ENCODE data around the gene HLA-DRA. TPM values are rescaled to one million over a fixed set of nuclear protein-coding genes. Genes with fewer than 3 reads are reported as not detected.

HLA-DRA gene
- polyA plus RNA-seq, 10 donors = 16.9 to 36.5 (median 29.0) TPM

- no peak for DNase-seq
Observed at GRCh38 chr6:32472781-32473375, 33.2 kb downstream of the HLA-DRA start.

GRCh38 chr6:32473376-32474348 is 34.0 kb downstream of the HLA-DRA start:
- DNase-seq = peak in 1 of 3 donors; percentile 15

GRCh38 chr6:32475392-32476206 is 35.9 kb downstream of the HLA-DRA start:
- DNase-seq = no peak

GRCh38 chr6:32483968-32484613 is 44.4 kb downstream of the HLA-DRA start:
- no peak for DNase-seq

GRCh38 chr6:32484614-32484998 is 44.9 kb downstream of the HLA-DRA start:
- no peak for DNase-seq

- no peak for DNase-seq
Observed at GRCh38 chr6:32488083-32488482, 48.4 kb downstream of the HLA-DRA start.

- no peak for DNase-seq
Observed at GRCh38 chr6:32491700-32492099, 52.0 kb downstream of the HLA-DRA start.

GRCh38 chr6:32492351-32492750 is 52.7 kb downstream of the HLA-DRA start:
- no peak for DNase-seq

Other genes with a start within 250 kb of the HLA-DRA start
- 100 to 1,000 TPM in 7 of 10 donors, 10 to 100 TPM in 3; 86.2 to 123 (median 103) TPM for gene PBX2, start 249.7 kb upstream of the HLA-DRA start, polyA plus RNA-seq (ENCODE audit: insufficient read length in 10 of 10)
- gene GPSM3, start 247.2 kb upstream of the HLA-DRA start, polyA plus RNA-seq (ENCODE audit: insufficient read length in 10 of 10) = 10 to 100 TPM in 2 of 10 donors, 1 to 10 TPM in 8; 5.0 to 17.7 (median 7.4) TPM
- 10 to 100 TPM; 15.1 to 30.0 (median 22.0) TPM for gene NOTCH4, start 215.8 kb upstream of the HLA-DRA start, polyA plus RNA-seq (ENCODE audit: insufficient read length in 10 of 10)
- under 1 TPM in 1 of 10 donors, not detected in 9; 0.45 TPM for gene TSBP1, start 68.0 kb upstream of the HLA-DRA start, polyA plus RNA-seq (ENCODE audit: insufficient read length in 10 of 10)
- gene BTNL2, start 32.7 kb upstream of the HLA-DRA start, polyA plus RNA-seq (ENCODE audit: insufficient read length in 10 of 10) = 1 to 10 TPM in 1 of 10 donors, under 1 TPM in 8, not detected in 1; 0.16 to 1.2 (median 0.39) TPM
- gene HLA-DRB5, start 90.4 kb downstream of the HLA-DRA start, polyA plus RNA-seq (ENCODE audit: insufficient read length in 10 of 10) = 10 to 100 TPM in 3 of 10 donors, 1 to 10 TPM in 7; 1.1 to 19.3 (median 2.9) TPM
- 10 to 100 TPM in 6 of 10 donors, 1 to 10 TPM in 4; 3.9 to 22.6 (median 11.4) TPM for gene HLA-DRB1, start 150.0 kb downstream of the HLA-DRA start, polyA plus RNA-seq (ENCODE audit: insufficient read length in 10 of 10)
- 1 to 10 TPM in 9 of 10 donors, under 1 TPM in 1; 0.89 to 6.0 (median 2.5) TPM for gene HLA-DQA1, start 197.5 kb downstream of the HLA-DRA start, polyA plus RNA-seq (ENCODE audit: insufficient read length in 10 of 10)
- 1 to 10 TPM in 9 of 10 donors, under 1 TPM in 1; 0.84 to 6.4 (median 2.3) TPM for gene HLA-DQB1, start 226.8 kb downstream of the HLA-DRA start, polyA plus RNA-seq (ENCODE audit: insufficient read length in 10 of 10)

Measured in muscle of back (tissue), 11 donors.